Thoracic aorta (tissue), 2 donors: ENCODE measurements around the gene SLC9A2. TPM values are rescaled to one million over a fixed set of nuclear protein-coding genes. Genes with fewer than 3 reads are reported as not detected.

ENCODE experiments used
- ATAC-seq: fragments of 150-250 bp; one replicate; pipeline ENCODE4 v1.8.0; 2017; ENCODE audit warnings: low read depth; ENCODE audit not compliant: insufficient number of reproducible peaks, low FRiP score
- DNase-seq: peaks from one replicate; pipeline ENCODE4 v3.0.0-alpha.2; 2020; ENCODE audit warnings: low spot score
- H3K27ac ChIP-seq, 2 donors: fragments of 200-600 bp; sonication (generic); 1 replicate in 1 of 2; 2 replicates in 1 of 2; pipeline ENCODE4 v1.5.1; 2016; ENCODE audit warnings: mild to moderate bottlenecking in 2 of 2, moderate library complexity in 2 of 2
- H3K27me3 ChIP-seq: fragments of 200-600 bp; sonication (generic); replicated peaks from 2 replicates; pipeline ENCODE4 v1.6.0; 2016; ENCODE audit warnings: mild to moderate bottlenecking; ENCODE audit not compliant: insufficient read depth
- H3K36me3 ChIP-seq: fragments of 200-600 bp; sonication (generic); one replicate; pipeline ENCODE4 v1.5.1; 2016
- H3K4me1 ChIP-seq, 2 donors: fragments of 200-600 bp; sonication (generic); 1 replicate in 1 of 2; 2 replicates in 1 of 2; pipeline versions ENCODE4 v1.5.1 to v1.6.0; 2016; ENCODE audit warnings: low read depth in 2 of 2, mild to moderate bottlenecking in 1 of 2; ENCODE audit not compliant: control insufficient read depth in 1 of 2
- H3K4me3 ChIP-seq: fragments of 200-600 bp; sonication (generic); 2 replicates; pipeline ENCODE4 v1.5.1; 2016; ENCODE audit warnings: mild to moderate bottlenecking
- H3K9me3 ChIP-seq: fragments of 200-600 bp; sonication (generic); 2 replicates; pipeline ENCODE4 v1.5.1; 2016
- CTCF ChIP-seq: fragments of 200-600 bp; sonication (generic); IDR thresholded peaks from one replicate; pipeline ENCODE4 v1.5.1; 2019; ENCODE audit warnings: antibody characterized with exemption
- total RNA-seq, 2 donors: library from RNA; depleted of rRNA; stranded (reverse); fragments of >200 nt; gene quantifications; one replicate each; pipeline versions ENCODE4 v1.1.0 to v1.2.3, GENCODE V29; 2016

The SLC9A2 gene
- total RNA-seq, 2 donors from 2014 or later = 0.71 TPM; not detected in 1

- no peak overlapping the region for H3K27ac ChIP-seq
- TF ChIP-seq CTCF = no peak
- H3K4me1 ChIP-seq = no peaks in the 10 kb centered on the region
- ATAC-seq = no peak
- no peaks in the 10 kb centered on the region for H3K27me3 ChIP-seq
- no peaks in the 10 kb centered on the region for H3K36me3 ChIP-seq
- no peak overlapping the region for H3K4me3 ChIP-seq
- no peak for DNase-seq
- no peaks in the 10 kb centered on the region for H3K9me3 ChIP-seq
Observed at GRCh38 chr2:102677244-102678215, 58.2 kb downstream of the SLC9A2 start.

- no peak overlapping the region for H3K27ac ChIP-seq
Observed at GRCh38 chr2:102678442-102678841, 59.1 kb downstream of the SLC9A2 start.

GRCh38 chr2:102686479-102687439 is 67.4 kb downstream of the SLC9A2 start:
- DNase-seq (no peak), ATAC-seq (no peak)
- Histone ChIP-seq H3K27me3 (no peaks in the 10 kb centered on the region), H3K36me3 (no peaks in the 10 kb centered on the region), H3K9me3 (no peaks in the 10 kb centered on the region), H3K27ac (no peak overlapping the region), H3K4me3 (no peak overlapping the region), H3K4me1 (no peaks in the 10 kb centered on the region)
- TF ChIP-seq CTCF = no peak

More at GRCh38 chr2:102678442-102678841, 59.1 kb downstream of the SLC9A2 start:
- no peaks in the 10 kb centered on the region for H3K27me3 ChIP-seq
- no peak overlapping the region for H3K4me3 ChIP-seq
- no peaks in the 10 kb centered on the region for H3K36me3 ChIP-seq
- H3K9me3 ChIP-seq = no peaks in the 10 kb centered on the region
- no peaks in the 10 kb centered on the region for H3K4me1 ChIP-seq
- no peak for TF ChIP-seq CTCF
- ATAC-seq (no peak), DNase-seq (no peak)

- ATAC-seq (no peak), DNase-seq (no peak)
- Histone ChIP-seq H3K4me3 (no peak overlapping the region), H3K27me3 (no peaks in the 10 kb centered on the region), H3K9me3 (no peaks in the 10 kb centered on the region), H3K4me1 (no peaks in the 10 kb centered on the region), H3K36me3 (no peaks in the 10 kb centered on the region), H3K27ac (no peak overlapping the region)
- TF ChIP-seq CTCF = no peak
Observed at GRCh38 chr2:102690012-102690411, 70.7 kb downstream of the SLC9A2 start.

- Histone ChIP-seq H3K4me1 (no peaks in the 10 kb centered on the region), H3K4me3 (no peak overlapping the region), H3K9me3 (no peaks in the 10 kb centered on the region), H3K36me3 (no peaks in the 10 kb centered on the region), H3K27ac (no peak overlapping the region), H3K27me3 (no peaks in the 10 kb centered on the region)
- DNase-seq = no peak
- no peak for ATAC-seq
- TF ChIP-seq CTCF = no peak
Observed at GRCh38 chr2:102696463-102696862, 77.1 kb downstream of the SLC9A2 start.
